ENCODE results near the gene LY6G6D.

Gene LY6G6D

GRCh38 chr6:31762878-31763618, 47.9 kb downstream of the LY6G6D start:
- TF ChIP-seq ZFX (IDR thresholded peaks at IDR 0.05) (no peak), CTCF (conservative IDR thresholded peaks at IDR 0.05) (no peak)
- no peak overlapping the region for H3K27ac ChIP-seq

- H3K27ac ChIP-seq, result no peak overlapping the region
- TF ChIP-seq ZFX (IDR thresholded peaks at IDR 0.05) (no peak), CTCF (conservative IDR thresholded peaks at IDR 0.05) (no peak)
Measured at GRCh38 chr6:31763619-31763940, 48.4 kb downstream of the LY6G6D start.

- no peak overlapping the region for H3K27ac ChIP-seq
- TF ChIP-seq CTCF (conservative IDR thresholded peaks at IDR 0.05) (no peak), ZFX (IDR thresholded peaks at IDR 0.05) (no peak)
Measured at GRCh38 chr6:31764198-31764597, 49.0 kb downstream of the LY6G6D start.

GRCh38 chr6:31765559-31765909, 50.4 kb downstream of the LY6G6D start:
- H3K27ac ChIP-seq, result no peak overlapping the region
- no peak for TF ChIP-seq ZFX (IDR thresholded peaks at IDR 0.05)
- TF ChIP-seq CTCF (conservative IDR thresholded peaks at IDR 0.05), result no peak

GRCh38 chr6:31765910-31766794, 51.0 kb downstream of the LY6G6D start:
- no peak overlapping the region for H3K27ac ChIP-seq
- TF ChIP-seq ZFX (IDR thresholded peaks at IDR 0.05) (no peak), CTCF (conservative IDR thresholded peaks at IDR 0.05) (no peak)

GRCh38 chr6:31767096-31767645, 52.0 kb downstream of the LY6G6D start:
- H3K27ac ChIP-seq, result no peak overlapping the region
- TF ChIP-seq ZFX (IDR thresholded peaks at IDR 0.05), result no peak
- no peak for TF ChIP-seq CTCF (conservative IDR thresholded peaks at IDR 0.05)
